ENCODE results near the gene KLF16. TPM values are rescaled to one million over a fixed set of nuclear protein-coding genes. Genes with fewer than 3 reads are reported as not detected.

The KLF16 gene
- total and polyA plus RNA-seq, 9 of the 15 experiments (the other 6 are each of a cell fraction or from before 2014, with no cell fraction given), result 0.04 to 60.4 (median 6.8) TPM

DNA sequence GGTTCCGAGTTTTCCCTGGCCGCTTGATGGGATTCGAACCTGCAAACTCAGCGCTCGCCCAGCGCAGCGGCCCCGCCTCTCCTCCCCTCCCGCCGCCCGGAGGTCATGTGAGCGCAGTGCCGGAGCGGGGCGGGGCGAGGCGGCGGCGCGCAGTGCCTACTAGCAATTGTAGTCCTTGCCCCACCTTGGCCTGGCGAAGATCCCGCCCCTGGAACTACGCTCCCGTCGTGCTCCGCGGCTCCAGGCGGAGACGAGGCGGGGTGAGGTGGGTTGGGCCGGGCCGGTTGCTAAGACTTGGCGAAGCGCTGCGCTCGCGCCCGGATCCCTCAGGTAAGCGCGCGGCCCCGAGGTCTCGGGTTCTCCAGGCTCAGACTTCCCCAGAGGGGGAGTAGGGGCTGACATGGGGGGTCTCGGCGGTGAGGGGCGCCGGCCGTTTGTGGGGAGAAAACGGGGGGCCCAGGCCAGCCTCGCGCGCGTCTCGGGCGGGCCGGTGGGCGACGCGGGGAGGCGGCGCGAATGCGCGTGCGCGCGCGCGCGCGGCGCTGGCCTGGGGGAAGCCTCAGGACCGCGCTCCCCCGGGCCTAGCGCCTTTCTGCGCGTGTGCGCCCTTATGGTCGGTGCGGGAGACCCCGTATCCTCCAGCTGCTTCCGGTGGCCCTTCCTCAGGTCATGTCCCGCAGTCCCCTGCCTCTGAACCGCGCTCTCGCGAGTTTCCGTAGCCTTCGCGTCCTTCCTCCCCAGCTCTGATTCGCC is 41.9 kb upstream of the KLF16 start, which contains the start of the genes ADAT3 and SCAMP4 (continued):
- TF ChIP-seq SIN3A (IDR thresholded peaks at IDR 0.05; ENCODE audit: borderline replicate concordance in 2 of 2, control insufficient read depth in 1 of 2, low read depth in 2 of 2, low read length in 2 of 2) (peak; percentile 76 to 93; a peak in 3 of 4 replicates), KDM2B (CRISPR knock-in tag; IDR thresholded peaks at IDR 0.05) (no peak), SOX6 (IDR thresholded peaks at IDR 0.05) (no peak; the same call in 1 of the 2 replicates), ZNF316 (IDR thresholded peaks at IDR 0.05) (0 out of 2 replicates have a peak, but pooled peaks have one; percentile 24), SRSF3 (IDR thresholded peaks at IDR 0.05; ENCODE audit: insufficient read depth, low read length) (no peak), ZNF143 (CRISPR knock-in tag; IDR thresholded peaks at IDR 0.05) (peak; percentile 98), GABPA (tag; conservative IDR thresholded peaks at IDR 0.05; ENCODE audit: low read depth) (peak; percentile 93), NFE2L1 (tag; IDR thresholded peaks at IDR 0.05; ENCODE audit: borderline replicate concordance, low read depth) (no peak), TAF9B (IDR thresholded peaks at IDR 0.05; ENCODE audit: partially characterized antibody) (no peak), POLR2B (IDR thresholded peaks at IDR 0.05; ENCODE audit: low read depth, partially characterized antibody) (peak; percentile 63), RCOR1 (IDR thresholded peaks at IDR 0.05; ENCODE audit: borderline replicate concordance in 1 of 2, low read depth in 2 of 2, low read length in 2 of 2) (peak in 1 of 2 experiments; percentile 59; a peak in 2 of 4 replicates), GATAD2B (IDR thresholded peaks at IDR 0.05; ENCODE audit: borderline replicate concordance) (peak; percentile 79), ZNF561 (CRISPR knock-in tag; conservative IDR thresholded peaks at IDR 0.05) (no peak), TOE1 (IDR thresholded peaks at IDR 0.05; ENCODE audit: borderline replicate concordance) (peak; percentile 86; the same call in 1 of the 2 replicates), TOE1 (CRISPR knock-in tag; IDR thresholded peaks at IDR 0.05; ENCODE audit: borderline replicate concordance, low read depth) (no peak), HNRNPUL1 (IDR thresholded peaks at IDR 0.05; ENCODE audit: low read length) (no peak), EP400 (IDR thresholded peaks at IDR 0.05) (peak; percentile 58; the same call in 1 of the 2 replicates)
- TF ChIP-seq, protein P1, sequence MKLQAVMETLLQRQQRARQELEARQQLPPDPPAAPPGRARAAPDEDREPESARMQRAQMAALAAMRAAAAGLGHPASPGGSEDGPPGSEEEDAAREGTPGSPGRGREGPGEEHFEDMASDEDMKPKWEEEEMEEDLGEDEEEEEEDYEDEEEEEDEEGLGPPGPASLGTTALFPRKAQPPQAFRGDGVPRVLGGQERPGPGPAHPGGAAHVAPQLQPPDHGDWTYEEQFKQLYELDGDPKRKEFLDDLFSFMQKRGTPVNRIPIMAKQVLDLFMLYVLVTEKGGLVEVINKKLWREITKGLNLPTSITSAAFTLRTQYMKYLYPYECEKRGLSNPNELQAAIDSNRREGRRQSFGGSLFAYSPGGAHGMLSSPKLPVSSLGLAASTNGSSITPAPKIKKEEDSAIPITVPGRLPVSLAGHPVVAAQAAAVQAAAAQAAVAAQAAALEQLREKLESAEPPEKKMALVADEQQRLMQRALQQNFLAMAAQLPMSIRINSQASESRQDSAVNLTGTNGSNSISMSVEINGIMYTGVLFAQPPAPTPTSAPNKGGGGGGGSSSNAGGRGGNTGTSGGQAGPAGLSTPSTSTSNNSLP (IDR thresholded peaks at IDR 0.05; ENCODE audit: borderline replicate concordance, low read depth, low read length), result no peak
- TF ChIP-seq, protein P2, sequence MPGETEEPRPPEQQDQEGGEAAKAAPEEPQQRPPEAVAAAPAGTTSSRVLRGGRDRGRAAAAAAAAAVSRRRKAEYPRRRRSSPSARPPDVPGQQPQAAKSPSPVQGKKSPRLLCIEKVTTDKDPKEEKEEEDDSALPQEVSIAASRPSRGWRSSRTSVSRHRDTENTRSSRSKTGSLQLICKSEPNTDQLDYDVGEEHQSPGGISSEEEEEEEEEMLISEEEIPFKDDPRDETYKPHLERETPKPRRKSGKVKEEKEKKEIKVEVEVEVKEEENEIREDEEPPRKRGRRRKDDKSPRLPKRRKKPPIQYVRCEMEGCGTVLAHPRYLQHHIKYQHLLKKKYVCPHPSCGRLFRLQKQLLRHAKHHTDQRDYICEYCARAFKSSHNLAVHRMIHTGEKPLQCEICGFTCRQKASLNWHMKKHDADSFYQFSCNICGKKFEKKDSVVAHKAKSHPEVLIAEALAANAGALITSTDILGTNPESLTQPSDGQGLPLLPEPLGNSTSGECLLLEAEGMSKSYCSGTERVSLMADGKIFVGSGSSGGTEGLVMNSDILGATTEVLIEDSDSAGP (CRISPR knock-in tag; IDR thresholded peaks at IDR 0.05), result no peak
- TF ChIP-seq, protein P3, sequence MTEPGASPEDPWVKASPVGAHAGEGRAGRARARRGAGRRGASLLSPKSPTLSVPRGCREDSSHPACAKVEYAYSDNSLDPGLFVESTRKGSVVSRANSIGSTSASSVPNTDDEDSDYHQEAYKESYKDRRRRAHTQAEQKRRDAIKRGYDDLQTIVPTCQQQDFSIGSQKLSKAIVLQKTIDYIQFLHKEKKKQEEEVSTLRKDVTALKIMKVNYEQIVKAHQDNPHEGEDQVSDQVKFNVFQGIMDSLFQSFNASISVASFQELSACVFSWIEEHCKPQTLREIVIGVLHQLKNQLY (CRISPR knock-in tag; conservative IDR thresholded peaks at IDR 0.05), result no peak
- TF ChIP-seq, protein P4, sequence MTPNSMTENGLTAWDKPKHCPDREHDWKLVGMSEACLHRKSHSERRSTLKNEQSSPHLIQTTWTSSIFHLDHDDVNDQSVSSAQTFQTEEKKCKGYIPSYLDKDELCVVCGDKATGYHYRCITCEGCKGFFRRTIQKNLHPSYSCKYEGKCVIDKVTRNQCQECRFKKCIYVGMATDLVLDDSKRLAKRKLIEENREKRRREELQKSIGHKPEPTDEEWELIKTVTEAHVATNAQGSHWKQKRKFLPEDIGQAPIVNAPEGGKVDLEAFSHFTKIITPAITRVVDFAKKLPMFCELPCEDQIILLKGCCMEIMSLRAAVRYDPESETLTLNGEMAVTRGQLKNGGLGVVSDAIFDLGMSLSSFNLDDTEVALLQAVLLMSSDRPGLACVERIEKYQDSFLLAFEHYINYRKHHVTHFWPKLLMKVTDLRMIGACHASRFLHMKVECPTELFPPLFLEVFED (CRISPR knock-in tag; conservative IDR thresholded peaks at IDR 0.05), result no peak
